ENCODE measurements around the gene LOXL1.

- no peak for TF ChIP-seq RXRA (IDR thresholded peaks at IDR 0.05)
- no peak for TF ChIP-seq CTCF (IDR thresholded peaks at IDR 0.05; ENCODE audit: low read depth, low read length, missing input control)
- no peak for TF ChIP-seq ATF3 (IDR thresholded peaks at IDR 0.05)
- no peak for TF ChIP-seq REST (IDR thresholded peaks at IDR 0.05)
- TF ChIP-seq RAD21 (IDR thresholded peaks at IDR 0.05) = no peak
- TF ChIP-seq FOXA1 (IDR thresholded peaks at IDR 0.05) = no peak
Observed at GRCh38 chr15:73982222-73982962, 56.1 kb downstream of the LOXL1 start.

Data from liver (tissue), 3 donors.